K562 (cell line): ENCODE results near the gene TPI1. TPM values are rescaled to one million over a fixed set of nuclear protein-coding genes. Genes with fewer than 3 reads are reported as not detected.
A peak's percentile ranks its signal among the peaks of the same experiment; 100 is the strongest.

Experiments used
- C11orf30 ChIP-seq: fragments of 450-650 bp; IDR thresholded peaks from 2 replicates; pipeline ENCODE4 v1.6.1; 2016; ENCODE audit warnings: low read depth, mild to moderate bottlenecking
- CREM ChIP-seq: IDR thresholded peaks from 2 replicates; pipeline ENCODE4 v1.6.1; 2014; ENCODE audit warnings: antibody characterized with exemption, low read depth
- CTBP1 ChIP-seq: fragments of 450-650 bp; IDR thresholded peaks from 2 replicates; pipeline ENCODE4 v1.6.1; 2016; ENCODE audit warnings: borderline replicate concordance
- FOXK1 ChIP-seq: sonication (generic); formaldehyde crosslinking; IDR thresholded peaks from 2 replicates; pipeline ENCODE4 v1.8.0; 2022; ENCODE audit warnings: missing genetic modification reagents, mild to moderate bottlenecking, borderline replicate concordance
- HDAC2 ChIP-seq: fragments of 450-650 bp; IDR thresholded peaks from 2 replicates; pipeline ENCODE4 v1.6.1; 2016; ENCODE audit warnings: mild to moderate bottlenecking
- KDM1A ChIP-seq, 2 experiments: fragments of 450-650 bp; IDR thresholded peaks; 2 replicates each; pipeline ENCODE4 v1.6.1; 2016; ENCODE audit warnings: mild to moderate bottlenecking in 2 of 2
- MNT ChIP-seq, 2 experiments: fragments of 450-650 bp; conservative IDR thresholded peaks; 2 replicates each; pipeline ENCODE4 v1.6.1; 2017; ENCODE audit warnings: mild to moderate bottlenecking in 2 of 2, moderate library complexity in 2 of 2
- MTA2 ChIP-seq: fragments of 450-650 bp; IDR thresholded peaks from 2 replicates; pipeline ENCODE4 v1.6.1; 2016; ENCODE audit warnings: low read depth
- POU5F1 ChIP-seq: fragments of 150-350 bp; IDR thresholded peaks from 2 replicates; pipeline ENCODE4 v1.6.1; 2014; ENCODE audit warnings: borderline replicate concordance, low read length, low read depth, mild to moderate bottlenecking; ENCODE audit not compliant: partially characterized antibody
- RBM15 ChIP-seq: fragments of 200-400 bp; formaldehyde crosslinking; IDR thresholded peaks from 2 replicates; pipeline ENCODE4 v1.6.1; 2018; ENCODE audit warnings: mild to moderate bottlenecking, low read length, moderate library complexity; ENCODE audit not compliant: insufficient read depth
- RCOR1 ChIP-seq, 2 experiments: IDR thresholded peaks; 2 replicates each; pipeline ENCODE4 v1.6.1; 2012; ENCODE audit warnings: low read depth in 2 of 2, low read length in 2 of 2, borderline replicate concordance in 1 of 2, improper control_type of control experiment in 1 of 2
- XRCC5 ChIP-seq: fragments of 200-400 bp; formaldehyde crosslinking; IDR thresholded peaks from 2 replicates; pipeline ENCODE4 v1.6.1; 2017; ENCODE audit warnings: low read depth, mild to moderate bottlenecking, low read length
- ZEB2 ChIP-seq: fragments of 450-650 bp; IDR thresholded peaks from 2 replicates; pipeline ENCODE4 v1.6.1; 2016
- polyA plus RNA-seq, 8 experiments: library from polyadenylated mRNA; depleted of rRNA in 4 of 8; stranded (reverse) in 5 of 8; unstranded in 3 of 8; fragments of >200 nt; fragmentation: Nextera tagmentation in 2 of 8; fragmentation: Illumina TruSeq in 1 of 8; extraction: Ambion mirVana in 2 of 8; extraction: Trizol in 1 of 8; gene quantifications; 2 replicates each; pipeline versions ENCODE4 v1.2.1 to v1.2.3, GENCODE V29; 2011 to 2014; ENCODE audit warnings: inconsistent platforms in 1 of 8, missing spikeins in 1 of 8
- total RNA-seq, 7 experiments: library from RNA; depleted of rRNA in 6 of 7; stranded (reverse); fragments of >200 nt in 6 of 7; fragmentation: Illumina TruSeq in 2 of 7; extraction: Trizol in 2 of 7; gene quantifications; 2 replicates each; pipeline versions ENCODE4 v1.2.1 to v1.2.3, GENCODE V29; 2011 to 2021; ENCODE audit warnings: low replicate concordance in 1 of 7
- TF ChIP-seq, protein P1 (sequence below): fragments of 450-650 bp; IDR thresholded peaks from 2 replicates; pipeline ENCODE4 v1.6.1; 2017; ENCODE audit warnings: antibody characterized with exemption, mild to moderate bottlenecking
- TF ChIP-seq, protein P2 (sequence below): sonication (generic); formaldehyde crosslinking; IDR thresholded peaks from 2 replicates; pipeline ENCODE4 v1.9.0; 2022; ENCODE audit warnings: mild to moderate bottlenecking, missing genetic modification reagents
- TF ChIP-seq, protein P3 (sequence below): IDR thresholded peaks from 2 replicates; pipeline ENCODE4 v1.6.1; 2011; ENCODE audit warnings: borderline replicate concordance, low read depth, mild to moderate bottlenecking, moderate library complexity, low read length; ENCODE audit not compliant: insufficient read depth, poor library complexity, severe bottlenecking

TPI1 gene
- total and polyA plus RNA-seq, 9 of the 15 experiments (the other 6 are each of a cell fraction or from before 2014, with no cell fraction given) = 662 to 4,971 (median 892) TPM

- TF ChIP-seq, protein P1, sequence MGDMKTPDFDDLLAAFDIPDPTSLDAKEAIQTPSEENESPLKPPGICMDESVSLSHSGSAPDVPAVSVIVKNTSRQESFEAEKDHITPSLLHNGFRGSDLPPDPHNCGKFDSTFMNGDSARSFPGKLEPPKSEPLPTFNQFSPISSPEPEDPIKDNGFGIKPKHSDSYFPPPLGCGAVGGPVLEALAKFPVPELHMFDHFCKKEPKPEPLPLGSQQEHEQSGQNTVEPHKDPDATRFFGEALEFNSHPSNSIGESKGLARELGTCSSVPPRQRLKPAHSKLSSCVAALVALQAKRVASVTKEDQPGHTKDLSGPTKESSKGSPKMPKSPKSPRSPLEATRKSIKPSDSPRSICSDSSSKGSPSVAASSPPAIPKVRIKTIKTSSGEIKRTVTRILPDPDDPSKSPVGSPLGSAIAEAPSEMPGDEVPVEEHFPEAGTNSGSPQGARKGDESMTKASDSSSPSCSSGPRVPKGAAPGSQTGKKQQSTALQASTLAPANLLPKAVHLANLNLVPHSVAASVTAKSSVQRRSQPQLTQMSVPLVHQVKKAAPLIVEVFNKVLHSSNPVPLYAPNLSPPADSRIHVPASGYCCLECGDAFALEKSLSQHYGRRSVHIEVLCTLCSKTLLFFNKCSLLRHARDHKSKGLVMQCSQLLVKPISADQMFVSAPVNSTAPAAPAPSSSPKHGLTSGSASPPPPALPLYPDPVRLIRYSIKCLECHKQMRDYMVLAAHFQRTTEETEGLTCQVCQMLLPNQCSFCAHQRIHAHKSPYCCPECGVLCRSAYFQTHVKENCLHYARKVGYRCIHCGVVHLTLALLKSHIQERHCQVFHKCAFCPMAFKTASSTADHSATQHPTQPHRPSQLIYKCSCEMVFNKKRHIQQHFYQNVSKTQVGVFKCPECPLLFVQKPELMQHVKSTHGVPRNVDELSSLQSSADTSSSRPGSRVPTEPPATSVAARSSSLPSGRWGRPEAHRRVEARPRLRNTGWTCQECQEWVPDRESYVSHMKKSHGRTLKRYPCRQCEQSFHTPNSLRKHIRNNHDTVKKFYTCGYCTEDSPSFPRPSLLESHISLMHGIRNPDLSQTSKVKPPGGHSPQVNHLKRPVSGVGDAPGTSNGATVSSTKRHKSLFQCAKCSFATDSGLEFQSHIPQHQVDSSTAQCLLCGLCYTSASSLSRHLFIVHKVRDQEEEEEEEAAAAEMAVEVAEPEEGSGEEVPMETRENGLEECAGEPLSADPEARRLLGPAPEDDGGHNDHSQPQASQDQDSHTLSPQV = 0 out of 2 replicates have a peak, but pooled peaks have one; percentile 6
- TF ChIP-seq KDM1A (IDR thresholded peaks at IDR 0.05) = 0 out of 4 replicates have a peak, but pooled peaks of 1 of the 2 experiments have one; percentile 15
- TF ChIP-seq C11orf30 = no peak
- no peak for TF ChIP-seq MTA2
- 0 out of 2 replicates have a peak, but pooled peaks have one; percentile 32 for TF ChIP-seq XRCC5
- peak in 1 of 2 experiments; percentile 9; a peak in 1 of 4 replicates for TF ChIP-seq MNT (conservative IDR thresholded peaks at IDR 0.05)
- peak; percentile 31; the same call in 1 of the 2 replicates for TF ChIP-seq HDAC2
- peak; percentile 15; the same call in 1 of the 2 replicates for TF ChIP-seq ZEB2
- TF ChIP-seq CTBP1 = peak; percentile 80
- peak in 1 of 2 experiments; percentile 55; a peak in 1 of 4 replicates for TF ChIP-seq RCOR1 (IDR thresholded peaks at IDR 0.05; ENCODE audit: borderline replicate concordance in 1 of 2, low read depth in 2 of 2, low read length in 2 of 2)
- TF ChIP-seq RBM15 = no peak
- no peak for TF ChIP-seq CREM
- TF ChIP-seq POU5F1 = no peak
- TF ChIP-seq, protein P2, sequence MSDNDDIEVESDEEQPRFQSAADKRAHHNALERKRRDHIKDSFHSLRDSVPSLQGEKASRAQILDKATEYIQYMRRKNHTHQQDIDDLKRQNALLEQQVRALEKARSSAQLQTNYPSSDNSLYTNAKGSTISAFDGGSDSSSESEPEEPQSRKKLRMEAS = peak; percentile 20; the same call in 1 of the 2 replicates
- TF ChIP-seq, protein P3, sequence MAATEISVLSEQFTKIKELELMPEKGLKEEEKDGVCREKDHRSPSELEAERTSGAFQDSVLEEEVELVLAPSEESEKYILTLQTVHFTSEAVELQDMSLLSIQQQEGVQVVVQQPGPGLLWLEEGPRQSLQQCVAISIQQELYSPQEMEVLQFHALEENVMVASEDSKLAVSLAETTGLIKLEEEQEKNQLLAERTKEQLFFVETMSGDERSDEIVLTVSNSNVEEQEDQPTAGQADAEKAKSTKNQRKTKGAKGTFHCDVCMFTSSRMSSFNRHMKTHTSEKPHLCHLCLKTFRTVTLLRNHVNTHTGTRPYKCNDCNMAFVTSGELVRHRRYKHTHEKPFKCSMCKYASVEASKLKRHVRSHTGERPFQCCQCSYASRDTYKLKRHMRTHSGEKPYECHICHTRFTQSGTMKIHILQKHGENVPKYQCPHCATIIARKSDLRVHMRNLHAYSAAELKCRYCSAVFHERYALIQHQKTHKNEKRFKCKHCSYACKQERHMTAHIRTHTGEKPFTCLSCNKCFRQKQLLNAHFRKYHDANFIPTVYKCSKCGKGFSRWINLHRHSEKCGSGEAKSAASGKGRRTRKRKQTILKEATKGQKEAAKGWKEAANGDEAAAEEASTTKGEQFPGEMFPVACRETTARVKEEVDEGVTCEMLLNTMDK = peak; percentile 78
- no peak for TF ChIP-seq FOXK1 (CRISPR knock-in tag)
Observed at GRCh38 chr12:6869049-6870021, 2.0 kb downstream of the TPI1 start (continued).
